GM18907 (cell line): ENCODE results near the gene NT5DC4.
A peak's percentile ranks its signal among the peaks of the same experiment; 100 is the strongest.

Source experiments
- ATAC-seq: cut with Tn5 transposase; IDR thresholded peaks from one replicate; pipeline ENCODE4 v1.9.1; 2021; ENCODE audit warnings: mild to moderate bottlenecking, moderate library complexity; ENCODE audit not compliant: unreplicated experiment

NT5DC4 gene

DNA sequence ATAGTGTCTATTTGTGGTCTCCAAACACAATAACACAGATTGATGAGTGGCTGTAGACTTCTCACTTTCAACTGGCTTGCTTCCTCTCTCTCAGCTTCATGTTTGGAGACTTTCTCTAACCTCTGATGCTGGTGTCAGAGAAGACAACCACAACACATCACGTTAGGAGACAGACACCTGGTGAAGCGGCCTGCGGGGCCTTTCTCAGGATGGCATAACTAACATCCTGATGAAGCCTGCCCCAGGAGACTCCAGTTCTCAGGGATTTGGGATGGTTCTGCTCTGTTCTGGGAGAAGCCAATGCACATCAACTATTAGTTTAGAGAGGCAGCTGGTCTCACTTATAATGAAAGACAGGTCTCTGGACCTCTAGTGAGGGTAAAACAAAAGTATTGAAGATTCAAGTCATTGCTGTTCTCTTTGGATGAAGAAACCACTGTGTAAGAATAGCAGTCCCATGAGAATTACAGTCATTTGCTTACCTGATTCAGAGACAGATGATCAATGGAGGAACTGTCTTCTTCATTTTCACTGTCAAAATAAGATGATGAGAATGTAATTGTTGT is 61.5 kb downstream of the NT5DC4 start:
- peak; percentile 92 for ATAC-seq

GRCh38 chr2:112783187-112783714 is 62.4 kb downstream of the NT5DC4 start:
- ATAC-seq = peak; percentile 14

DNA sequence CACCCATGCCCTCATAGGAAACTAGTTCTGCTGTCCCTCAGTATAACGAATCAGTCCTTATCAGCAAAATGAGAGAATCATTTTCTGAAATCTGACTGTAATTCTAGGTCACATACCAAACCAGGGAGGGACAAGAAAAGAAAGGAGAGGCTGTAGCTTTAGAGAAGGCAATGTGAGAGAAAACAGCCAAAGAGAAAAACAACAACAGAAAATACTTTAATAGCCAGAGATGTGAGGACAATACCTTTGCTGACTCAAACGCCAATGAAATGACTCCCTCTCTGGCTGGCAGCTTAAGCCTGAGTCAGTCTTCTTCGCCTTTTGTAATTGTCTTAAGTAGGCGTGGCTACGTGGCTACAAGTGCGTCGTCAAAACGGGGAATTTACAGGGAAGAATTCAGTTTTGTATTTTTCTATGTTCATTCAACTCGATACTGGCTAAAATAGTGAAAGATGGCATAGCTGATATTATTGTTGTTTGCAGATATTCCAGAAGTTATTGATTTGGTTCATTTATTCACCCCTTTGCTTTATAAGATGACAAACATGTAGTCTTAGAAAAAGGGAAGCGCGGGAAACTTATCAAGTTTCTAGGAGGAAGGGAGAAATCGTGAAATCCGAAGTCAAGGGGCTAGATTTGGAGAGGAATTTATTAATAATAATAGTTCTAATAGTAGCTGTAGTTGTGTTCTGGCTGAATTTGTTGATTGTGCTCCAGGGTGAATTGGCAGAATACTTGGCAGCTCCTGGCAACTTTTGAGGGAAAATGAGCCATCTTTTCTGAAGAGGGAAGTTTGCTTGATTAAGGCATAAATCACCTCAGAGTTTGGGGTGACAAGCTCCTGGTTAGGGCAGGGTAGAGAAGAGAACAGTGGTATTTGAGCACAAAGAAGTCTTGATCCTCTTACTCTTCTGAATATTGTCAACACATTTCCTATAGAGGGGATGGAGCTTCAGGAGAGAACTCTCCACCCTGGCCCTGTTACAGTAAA is 63.7 kb downstream of the NT5DC4 start, which contains the start of gene IL1A:
IL1A (minus strand) TSS at position 295 of the 991 bp plus-strand sequence. CDS start 723 bp downstream, outside the sequence.
- no peak for ATAC-seq

DNA sequence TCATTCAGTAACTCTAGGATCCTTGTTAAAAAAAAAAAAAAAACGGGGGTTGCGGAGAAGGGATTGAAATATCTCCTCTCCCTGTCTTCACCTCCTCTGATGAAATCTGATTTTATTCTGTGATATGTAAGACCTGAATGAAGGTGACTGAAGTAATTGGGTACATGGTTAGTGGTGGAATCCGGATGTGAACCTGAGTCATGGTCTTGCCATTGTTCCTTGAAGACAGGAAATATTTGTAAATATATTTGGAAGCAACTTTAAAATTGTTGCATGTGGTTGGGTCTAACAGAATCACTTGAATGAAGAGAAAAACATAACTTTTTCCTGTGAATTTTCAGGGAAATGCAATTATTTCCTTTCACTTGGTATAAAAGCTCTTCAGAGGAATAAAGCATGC is 66.5 kb downstream of the NT5DC4 start:
- no peak for ATAC-seq

- no peak for ATAC-seq
Measured at GRCh38 chr2:112787729-112788393, 67.0 kb downstream of the NT5DC4 start.

- no peak for ATAC-seq
Measured at GRCh38 chr2:112788653-112789052, 67.8 kb downstream of the NT5DC4 start.
